ENCODE measurements around the gene HERC6.

HERC6 gene

GRCh38 chr4:88441696-88442095, 63.0 kb downstream of the HERC6 start (continued):
- no peak for TF ChIP-seq ZNF449 (tag by site-specific recombination; IDR thresholded peaks at IDR 0.05)

GRCh38 chr4:88442689-88443191, 64.1 kb downstream of the HERC6 start:
- POLR2A ChIA-PET, result no interaction called here
- Histone ChIP-seq H3K9me3 (ENCODE audit: control insufficient read depth, insufficient read depth, low read depth, low read length) (no peaks in the 10 kb centered on the region), H3K36me3 (ENCODE audit: control insufficient read depth in 2 of 2, insufficient read depth in 1 of 2, low read length in 2 of 2) (peaks cover 0 to 30% of the 10 kb centered on the region in 2 experiments; a peak in 1 of 3 replicates), H3K4me3 (ENCODE audit: low read depth, low read length) (no peak overlapping the region), H3K27ac (ENCODE audit: extremely low read depth, low read depth, low read length) (no peak overlapping the region), H3K4me1 (ENCODE audit: control insufficient read depth, insufficient read depth, low read length) (no peaks in the 10 kb centered on the region)
- no peak for TF ChIP-seq ZNF175 (tag by site-specific recombination; IDR thresholded peaks at IDR 0.05)
- TF ChIP-seq ZNF560 (tag by site-specific recombination; IDR thresholded peaks at IDR 0.05; ENCODE audit: borderline replicate concordance), result no peak
- no peak for TF ChIP-seq ZNF629 (tag by site-specific recombination; IDR thresholded peaks at IDR 0.05)
- no peak for TF ChIP-seq ZNF138 (tag by site-specific recombination; IDR thresholded peaks at IDR 0.05; ENCODE audit: borderline replicate concordance)
- no peak for TF ChIP-seq GLIS2 (tag by site-specific recombination; IDR thresholded peaks at IDR 0.05)
- CTCF ChIA-PET, result no interaction called here

GRCh38 chr4:88443486-88443885, 64.8 kb downstream of the HERC6 start:
- ChIA-PET POLR2A (no interaction called here), CTCF (no interaction called here)
- no peak overlapping the region for H3K4me3 ChIP-seq (ENCODE audit: low read depth, low read length)
- H3K4me1 ChIP-seq (ENCODE audit: control insufficient read depth, insufficient read depth, low read length), result no peaks in the 10 kb centered on the region
- H3K36me3 ChIP-seq (ENCODE audit: control insufficient read depth in 2 of 2, insufficient read depth in 1 of 2, low read length in 2 of 2), result peaks cover 0 to 30% of the 10 kb centered on the region in 2 experiments; a peak in 1 of 3 replicates
- H3K9me3 ChIP-seq (ENCODE audit: control insufficient read depth, insufficient read depth, low read depth, low read length), result no peaks in the 10 kb centered on the region
- no peak for TF ChIP-seq KLF9 (tag by site-specific recombination; IDR thresholded peaks at IDR 0.05; ENCODE audit: low read depth)
- no peak for TF ChIP-seq ZBTB26 (tag by site-specific recombination; optimal IDR thresholded peaks at IDR 0.05)
- no peak for TF ChIP-seq ZNF501 (tag by site-specific recombination; IDR thresholded peaks at IDR 0.05)
- TF ChIP-seq ZNF639 (tag by site-specific recombination; IDR thresholded peaks at IDR 0.05), result no peak
- no peak for TF ChIP-seq ZNF292 (tag by site-specific recombination; IDR thresholded peaks at IDR 0.05; ENCODE audit: borderline replicate concordance, low read depth)
- no peak overlapping the region for H3K27ac ChIP-seq (ENCODE audit: extremely low read depth, low read depth, low read length)

- ChIA-PET POLR2A (no interaction called here), CTCF (no interaction called here)
- H3K4me3 ChIP-seq (ENCODE audit: low read depth, low read length), result no peak overlapping the region
- H3K9me3 ChIP-seq (ENCODE audit: control insufficient read depth, insufficient read depth, low read depth, low read length), result no peaks in the 10 kb centered on the region
- H3K36me3 ChIP-seq (ENCODE audit: control insufficient read depth in 2 of 2, insufficient read depth in 1 of 2, low read length in 2 of 2), result peaks cover 0 to 25% of the 10 kb centered on the region in 2 experiments; a peak in 1 of 3 replicates
- H3K4me1 ChIP-seq (ENCODE audit: control insufficient read depth, insufficient read depth, low read length), result no peaks in the 10 kb centered on the region
- H3K27ac ChIP-seq (ENCODE audit: extremely low read depth, low read depth, low read length), result no peak overlapping the region
- TF ChIP-seq ZNF585B (tag by site-specific recombination; IDR thresholded peaks at IDR 0.05), result no peak
- TF ChIP-seq ZNF423 (tag by site-specific recombination; IDR thresholded peaks at IDR 0.05), result no peak
- TF ChIP-seq ZBTB48 (tag by site-specific recombination; IDR thresholded peaks at IDR 0.05), result no peak
- TF ChIP-seq ZIC2 (tag by site-specific recombination; IDR thresholded peaks at IDR 0.05), result no peak
- no peak for TF ChIP-seq IKZF3 (tag by site-specific recombination; IDR thresholded peaks at IDR 0.05)
- TF ChIP-seq ZNF768 (tag by site-specific recombination; IDR thresholded peaks at IDR 0.05), result no peak
- TF ChIP-seq ZBTB8A (tag by site-specific recombination; IDR thresholded peaks at IDR 0.05), result no peak
- TF ChIP-seq ZSCAN4 (tag by site-specific recombination; IDR thresholded peaks at IDR 0.05), result no peak
- TF ChIP-seq TRIM28 (IDR thresholded peaks at IDR 0.05; ENCODE audit: borderline replicate concordance, low read length), result no peak
- TF ChIP-seq ZNF362 (tag by site-specific recombination; IDR thresholded peaks at IDR 0.05), result no peak
- TF ChIP-seq BCL11A (tag by site-specific recombination; IDR thresholded peaks at IDR 0.05; ENCODE audit: low read depth), result no peak
These were observed 66.6 kb downstream of the HERC6 start for GRCh38 chr4:88445252-88445651.

All from HEK293 (cell line).